H1 (cell line): ENCODE data around the gene CCDC117.

ENCODE experiments used
- CTCF ChIP-seq, 3 experiments: IDR thresholded peaks; 1 replicate in 2 of 3; 2 replicates in 1 of 3; pipeline versions ENCODE4 v1.5.1 to v1.6.1; 2011; ENCODE audit warnings: low read length in 3 of 3, mild to moderate bottlenecking in 3 of 3, inconsistent platforms in 2 of 3, low read depth in 1 of 3, moderate library complexity in 1 of 3; ENCODE audit not compliant: insufficient read depth in 1 of 3; ENCODE audit errors: control extremely low read depth in 1 of 3
- PHF8 ChIP-seq: fragments of 200-600 bp; sonication (generic); conservative IDR thresholded peaks from 2 replicates; pipeline ENCODE4 v1.7.1; 2012; ENCODE audit warnings: low read depth, mild to moderate bottlenecking, inconsistent platforms, low read length, moderate library complexity
- POLR2A ChIP-seq, 2 experiments: IDR thresholded peaks; 1 replicate in 1 of 2; 2 replicates in 1 of 2; pipeline ENCODE4 v1.6.1; 2011; ENCODE audit warnings: low read depth in 2 of 2, low read length in 2 of 2, mild to moderate bottlenecking in 2 of 2; ENCODE audit errors: control extremely low read depth in 1 of 2
- TEAD4 ChIP-seq: IDR thresholded peaks from 2 replicates; pipeline ENCODE4 v1.6.1; 2012; ENCODE audit warnings: low read depth, low read length, inconsistent platforms, mixed read lengths

- no peak for TF ChIP-seq PHF8
- TF ChIP-seq TEAD4 = no peak
- peak in 1 of 2 experiments; percentile 43; a peak in 1 of 3 replicates for TF ChIP-seq POLR2A (IDR thresholded peaks at IDR 0.05; ENCODE audit: control extremely low read depth in 1 of 2, low read depth in 2 of 2, low read length in 2 of 2)
- TF ChIP-seq CTCF (IDR thresholded peaks at IDR 0.05; ENCODE audit: control extremely low read depth in 1 of 3, insufficient read depth in 1 of 3, low read depth in 1 of 3, low read length in 3 of 3) = no peak
Observed at GRCh38 chr22:28759861-28760560, 12.5 kb upstream of the CCDC117 start.
